H9 (cell line): ENCODE results near the gene CDH23. TPM values are rescaled to one million over a fixed set of nuclear protein-coding genes. Genes with fewer than 3 reads are reported as not detected.
A peak's percentile ranks its signal among the peaks of the same experiment; 100 is the strongest.

Experiments
- DNase-seq: peaks from one replicate; pipeline ENCODE4 v3.0.0-alpha.2; 2017
- H2AFZ ChIP-seq: one replicate; pipeline ENCODE4 v1.6.1; 2013; ENCODE audit warnings: mild to moderate bottlenecking, low read length, control low read depth, moderate library complexity
- H2AK5ac ChIP-seq: 2 replicates; pipeline ENCODE4 v1.6.1; 2013; ENCODE audit warnings: low read length, control low read depth, mixed read lengths; ENCODE audit not compliant: insufficient read length
- H2BK120ac ChIP-seq: one replicate; pipeline ENCODE4 v1.6.1; 2013; ENCODE audit warnings: low read depth, mild to moderate bottlenecking, low read length, control low read depth, inconsistent platforms; ENCODE audit not compliant: poor library complexity, severe bottlenecking
- H2BK12ac ChIP-seq: 2 replicates; pipeline ENCODE4 v1.6.1; 2013; ENCODE audit warnings: low read length, control low read depth, mixed read lengths, low read depth; ENCODE audit not compliant: insufficient read length
- H2BK15ac ChIP-seq: 2 replicates; pipeline ENCODE4 v1.6.1; 2013; ENCODE audit warnings: low read depth, low read length, control low read depth
- H2BK20ac ChIP-seq: one replicate; pipeline ENCODE4 v1.6.1; 2013; ENCODE audit warnings: low read depth, mild to moderate bottlenecking, low read length, control low read depth, inconsistent platforms; ENCODE audit not compliant: poor library complexity, severe bottlenecking
- H2BK5ac ChIP-seq: 2 replicates; pipeline ENCODE4 v1.6.1; 2013; ENCODE audit warnings: low read length, control low read depth, mixed read lengths; ENCODE audit not compliant: insufficient read length
- H3K14ac ChIP-seq: 2 replicates; pipeline ENCODE4 v1.6.1; 2013; ENCODE audit warnings: low read length, control low read depth; ENCODE audit not compliant: insufficient read depth
- H3K18ac ChIP-seq: 2 replicates; pipeline ENCODE4 v1.6.1; 2013; ENCODE audit warnings: low read depth, mild to moderate bottlenecking, mixed read lengths, low read length, control low read depth; ENCODE audit not compliant: insufficient read length
- H3K23ac ChIP-seq: 2 replicates; pipeline ENCODE4 v1.6.1; 2013; ENCODE audit warnings: low read length, control low read depth, mixed read lengths, low read depth; ENCODE audit not compliant: insufficient read length
- H3K23me2 ChIP-seq: 2 replicates; pipeline ENCODE4 v1.6.1; 2013; ENCODE audit warnings: low read depth, mild to moderate bottlenecking, mixed read lengths, low read length, control low read depth; ENCODE audit not compliant: insufficient read length, poor library complexity, severe bottlenecking
- H3K27ac ChIP-seq: 2 replicates; pipeline ENCODE4 v1.5.1; 2013; ENCODE audit warnings: low read length, control low read depth, mixed read lengths, low read depth; ENCODE audit not compliant: insufficient read length
- H3K27me3 ChIP-seq: 2 replicates; pipeline ENCODE4 v1.6.1; 2013; ENCODE audit warnings: low read length, control low read depth, inconsistent platforms; ENCODE audit not compliant: insufficient read depth
- H3K4ac ChIP-seq: 2 replicates; pipeline ENCODE4 v1.6.1; 2013; ENCODE audit warnings: low read depth, mild to moderate bottlenecking, control low read depth, inconsistent platforms, low read length, moderate library complexity
- H3K4me1 ChIP-seq: 2 replicates; pipeline ENCODE4 v1.6.1; 2013; ENCODE audit warnings: low read length, control low read depth, inconsistent platforms; ENCODE audit not compliant: insufficient read depth
- H3K4me2 ChIP-seq: 2 replicates; pipeline ENCODE4 v1.6.1; 2013; ENCODE audit warnings: low read length, control low read depth, mixed read lengths; ENCODE audit not compliant: insufficient read length, insufficient read depth
- H3K56ac ChIP-seq: 2 replicates; pipeline ENCODE4 v1.6.1; 2013; ENCODE audit warnings: low read depth, mild to moderate bottlenecking, mixed read lengths, low read length, control low read depth; ENCODE audit not compliant: insufficient read length
- H3K79me1 ChIP-seq: 2 replicates; pipeline ENCODE4 v1.6.1; 2013; ENCODE audit warnings: low read depth, mild to moderate bottlenecking, moderate library complexity, low read length, control low read depth, inconsistent platforms; ENCODE audit not compliant: insufficient read depth, poor library complexity, severe bottlenecking
- H3K79me2 ChIP-seq: 2 replicates; pipeline ENCODE4 v1.6.1; 2013; ENCODE audit warnings: low read length, control low read depth, inconsistent platforms; ENCODE audit not compliant: insufficient read depth
- H3K9ac ChIP-seq: 2 replicates; pipeline ENCODE4 v1.6.1; 2013; ENCODE audit warnings: low read length, control low read depth, mixed read lengths; ENCODE audit not compliant: insufficient read length; ENCODE audit errors: extremely low read depth
- H3K9me3 ChIP-seq: one replicate; pipeline ENCODE4 v1.6.1; 2013; ENCODE audit warnings: low read depth, low read length, inconsistent platforms; ENCODE audit not compliant: control insufficient read depth
- H3T11ph ChIP-seq: one replicate; pipeline ENCODE4 v1.6.1; 2013; ENCODE audit warnings: mild to moderate bottlenecking, low read length, control low read depth, inconsistent platforms
- H4K20me1 ChIP-seq: one replicate; pipeline ENCODE4 v1.6.1; 2013; ENCODE audit not compliant: control insufficient read depth, insufficient read length, insufficient read depth
- H4K5ac ChIP-seq: 2 replicates; pipeline ENCODE4 v1.6.1; 2013; ENCODE audit warnings: low read depth, mild to moderate bottlenecking, mixed read lengths, low read length, control low read depth; ENCODE audit not compliant: insufficient read length
- H4K8ac ChIP-seq: replicated peaks from 2 replicates; pipeline ENCODE4 v1.6.1; 2013; ENCODE audit warnings: low read length, control low read depth, mixed read lengths, low read depth; ENCODE audit not compliant: insufficient read length
- H4K91ac ChIP-seq: 2 replicates; pipeline ENCODE4 v1.6.1; 2013; ENCODE audit warnings: low read depth, mild to moderate bottlenecking, moderate library complexity, mixed read lengths, low read length, control low read depth; ENCODE audit not compliant: insufficient read length
- H3K27ac Mint-ChIP-seq, 3 experiments: 2 replicates in 2 of 3; 3 replicates in 1 of 3; pipeline ENCODE4 v1.8.0; 2020 to 2021; ENCODE audit warnings: mixed read lengths in 3 of 3, mild to moderate bottlenecking in 1 of 3, moderate library complexity in 1 of 3
- H3K27me3 Mint-ChIP-seq: 2 replicates; pipeline ENCODE4 v1.8.0; 2021; ENCODE audit warnings: low read depth, mild to moderate bottlenecking, moderate library complexity, mixed read lengths
- H3K36me3 Mint-ChIP-seq, 3 experiments: 2 replicates in 2 of 3; 3 replicates in 1 of 3; pipeline ENCODE4 v1.8.0; 2020 to 2021; ENCODE audit warnings: low read depth in 3 of 3, mixed read lengths in 3 of 3; ENCODE audit not compliant: insufficient read depth in 1 of 3
- H3K4me1 Mint-ChIP-seq, 2 experiments: 2 replicates each; pipeline ENCODE4 v1.8.0; 2020; ENCODE audit warnings: mixed read lengths in 2 of 2
- H3K4me3 Mint-ChIP-seq, 2 experiments: 2 replicates in 1 of 2; 3 replicates in 1 of 2; pipeline ENCODE4 v1.8.0; 2020 to 2021; ENCODE audit warnings: mild to moderate bottlenecking in 2 of 2, mixed read lengths in 2 of 2, moderate library complexity in 1 of 2
- H3K9me3 Mint-ChIP-seq, 2 experiments: 2 replicates in 1 of 2; 3 replicates in 1 of 2; pipeline ENCODE4 v1.8.0; 2020; ENCODE audit warnings: mild to moderate bottlenecking in 2 of 2, mixed read lengths in 2 of 2, moderate library complexity in 1 of 2
- CTCF ChIP-seq: fragments of 200-600 bp; sonication (generic); conservative IDR thresholded peaks from 3 replicates; pipeline ENCODE4 v1.8.0; 2021; ENCODE audit warnings: antibody characterized with exemption, mild to moderate bottlenecking
- WGBS: extraction: QIAGEN DNeasy Blood & Tissue Kit; methylation state at CpG from one replicate; pipeline ENCODE4 v1.1.7; 2013; ENCODE audit warnings: missing lambda C conversion rate, low lambda C conversion rate, mixed read lengths; ENCODE audit not compliant: insufficient read length; ENCODE audit errors: extremely low coverage; 5-methylcytosine and 5-hydroxymethylcytosine counted together
- total RNA-seq: library from RNA; stranded (reverse); gene quantifications from 2 replicates; pipeline ENCODE4 v1.2.1, GENCODE V29; 2021

CDH23 gene
- total RNA-seq, 1 experiment from 2014 or later: 2.1 TPM

- no CpG with 5 or more reads among the region's 7 CpGs for WGBS
Observed at GRCh38 chr10:71620642-71621041, 223.9 kb downstream of the CDH23 start.

More at GRCh38 chr10:71620642-71621041, 223.9 kb downstream of the CDH23 start:
- H2AFZ ChIP-seq: no peak overlapping the region
- no peak overlapping the region for H3K4me3 Mint-ChIP-seq
- peaks cover 0 to 11% (median 9%) of the 10 kb centered on the region in 3 experiments; a peak in 4 of 7 replicates for H3K36me3 Mint-ChIP-seq
- no peaks in the 10 kb centered on the region for H3K27me3 ChIP-seq
- H3K23me2 ChIP-seq: peaks cover 8% of the 10 kb centered on the region
- no peak for TF ChIP-seq CTCF
- no peak overlapping the region for H3T11ph ChIP-seq
- H3K4me1 Mint-ChIP-seq: peaks cover 49 to 52% of the 10 kb centered on the region in 2 experiments
- no peaks in the 10 kb centered on the region for H3K9me3 ChIP-seq
- no peak overlapping the region for H2BK20ac ChIP-seq
- no peak overlapping the region for H3K9ac ChIP-seq
- H3K14ac ChIP-seq: no peak overlapping the region
- no peaks in the 10 kb centered on the region for H3K79me2 ChIP-seq
- H3K27ac ChIP-seq: no peak overlapping the region
- no peak overlapping the region for H3K56ac ChIP-seq
- no peak overlapping the region for H2AK5ac ChIP-seq
- no peak overlapping the region for H3K18ac ChIP-seq
- no peak overlapping the region for H2BK12ac ChIP-seq
- peak overlapping the region in 2 of 3 experiments; percentile 30 to 93; a peak in 3 of 7 replicates for H3K27ac Mint-ChIP-seq
- peaks cover 9% of the 10 kb centered on the region for H3K27me3 Mint-ChIP-seq
- H3K4me2 ChIP-seq: no peak overlapping the region
- H2BK5ac ChIP-seq: no peak overlapping the region
- H3K4ac ChIP-seq: no peak overlapping the region
- no peaks in the 10 kb centered on the region for H3K79me1 ChIP-seq
- peaks cover 5 to 6% of the 10 kb centered on the region in 2 experiments; a peak in 4 of 5 replicates for H3K9me3 Mint-ChIP-seq
- no peak for DNase-seq
- no peak overlapping the region for H2BK15ac ChIP-seq
- H4K5ac ChIP-seq: no peak overlapping the region
- H2BK120ac ChIP-seq: no peak overlapping the region
- H3K4me1 ChIP-seq: peaks cover 17% of the 10 kb centered on the region; the same call in 1 of the 2 replicates
- no peak overlapping the region for H4K91ac ChIP-seq
- no peaks in the 10 kb centered on the region for H4K20me1 ChIP-seq
- H3K23ac ChIP-seq: no peak overlapping the region
- H4K8ac ChIP-seq: no peak overlapping the region
